Gastrocnemius medialis (tissue), 4 donors: Measurements from ENCODE around the gene INSL6.

Experiments
- CTCF ChIP-seq, 5 experiments: fragments of 450-650 bp in 3 of 5; fragments of 200-600 bp in 2 of 5; sonication (generic) in 2 of 5; IDR thresholded peaks in 4 of 5; conservative IDR thresholded peaks in 1 of 5; 1 replicate in 4 of 5; 2 replicates in 1 of 5; pipeline ENCODE4 v1.5.1; 2016 to 2019; ENCODE audit warnings: antibody characterized with exemption in 5 of 5, mild to moderate bottlenecking in 3 of 5, moderate library complexity in 3 of 5
- POLR2A ChIP-seq, 2 donors: fragments of 450-650 bp; IDR thresholded peaks; one replicate each; pipeline ENCODE4 v1.6.1; 2017; ENCODE audit warnings: antibody characterized with exemption in 2 of 2, mild to moderate bottlenecking in 2 of 2, moderate library complexity in 2 of 2

DNA sequence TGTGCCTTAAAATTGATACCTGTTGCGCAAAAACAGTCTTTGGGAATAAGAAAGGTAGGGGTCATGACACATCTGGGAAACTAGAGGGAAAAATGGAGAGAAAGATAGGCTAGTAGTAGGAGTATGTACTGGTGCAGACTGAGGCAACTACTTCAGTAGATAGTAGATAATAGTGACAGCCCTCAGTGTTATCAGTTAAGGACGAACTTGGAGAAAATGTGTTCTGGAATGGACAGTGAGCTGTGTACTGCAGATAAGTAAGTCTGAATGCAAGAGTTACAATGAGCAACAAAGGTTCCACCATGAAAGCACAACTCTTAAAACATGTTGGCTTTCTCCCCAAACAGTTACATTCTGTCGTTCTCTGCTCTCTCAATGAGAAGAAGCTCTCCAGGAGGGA, 6.5 kb upstream of the INSL6 start:
- no peak for TF ChIP-seq CTCF (IDR thresholded peaks at IDR 0.05 in 4 of 5, conservative IDR thresholded peaks at IDR 0.05 in 1 of 5)
- TF ChIP-seq POLR2A (IDR thresholded peaks at IDR 0.05) = no peak
